Lung (tissue), 12 donors: Measurements from ENCODE around the gene CSMD2. TPM values are rescaled to one million over a fixed set of nuclear protein-coding genes. Genes with fewer than 3 reads are reported as not detected.

Source experiments
- ATAC-seq: fragments of 200-7000 bp; cut with Tn5 transposase; one replicate; pipeline ENCODE4 v1.9.1; 2020; ENCODE audit warnings: moderate number of reproducible peaks; ENCODE audit not compliant: insufficient read depth, low FRiP score
- DNase-seq, 3 donors: peaks; one replicate each; pipeline ENCODE4 v3.0.0-alpha.2; 2013 to 2017
- H3K27ac ChIP-seq, 2 donors: one replicate each; pipeline ENCODE4 v1.5.1; 2013; ENCODE audit warnings: mild to moderate bottlenecking in 2 of 2, moderate library complexity in 2 of 2, control low read depth in 1 of 2, inconsistent platforms in 1 of 2, low read depth in 1 of 2, low read length in 1 of 2
- H3K27me3 ChIP-seq, 3 donors: one replicate each; pipeline ENCODE4 v1.5.1; 2013; ENCODE audit warnings: low read length in 2 of 3; ENCODE audit not compliant: control insufficient read depth in 3 of 3, insufficient read depth in 3 of 3
- H3K36me3 ChIP-seq, 4 donors: one replicate each; pipeline ENCODE4 v1.5.1; 2013; ENCODE audit warnings: low read length in 4 of 4, mild to moderate bottlenecking in 1 of 4, moderate library complexity in 1 of 4; ENCODE audit not compliant: control insufficient read depth in 4 of 4, insufficient read depth in 4 of 4
- H3K4me1 ChIP-seq, 5 donors: one replicate each; pipeline ENCODE4 v1.5.1; 2013; ENCODE audit warnings: low read length in 5 of 5, mild to moderate bottlenecking in 2 of 5, moderate library complexity in 1 of 5; ENCODE audit not compliant: control insufficient read depth in 5 of 5, insufficient read depth in 5 of 5
- H3K4me3 ChIP-seq: one replicate; pipeline ENCODE4 v1.5.1; 2013; ENCODE audit warnings: mild to moderate bottlenecking, control low read depth, moderate library complexity
- H3K9ac ChIP-seq, 2 donors: one replicate each; pipeline ENCODE4 v1.5.1; 2013; ENCODE audit warnings: low read length in 2 of 2, control low read depth in 1 of 2; ENCODE audit not compliant: insufficient read depth in 1 of 2
- H3K9me3 ChIP-seq, 4 donors: one replicate each; pipeline ENCODE4 v1.5.1; 2013; ENCODE audit warnings: low read length in 3 of 4, mild to moderate bottlenecking in 1 of 4, moderate library complexity in 1 of 4; ENCODE audit not compliant: control insufficient read depth in 4 of 4, insufficient read depth in 3 of 4
- CTCF ChIP-seq: IDR thresholded peaks from 2 replicates; pipeline ENCODE4 v1.5.1; 2012; ENCODE audit warnings: mild to moderate bottlenecking; ENCODE audit errors: control extremely low read depth, extremely low read depth
- WGBS, 2 donors: extraction: QIAGEN DNeasy Blood & Tissue Kit; methylation state at CpG; one replicate each; pipeline ENCODE4 v1.1.7; 2013; 5-methylcytosine and 5-hydroxymethylcytosine counted together
- polyA plus RNA-seq, 2 donors: library from polyadenylated mRNA; stranded (reverse); fragments of 200-250 nt; gene quantifications; one replicate each; pipeline ENCODE4 v1.2.1, GENCODE V29; 2013
- total RNA-seq, 2 donors: library from RNA; depleted of rRNA in 1 of 2; stranded (reverse); fragments of >200 nt in 1 of 2; gene quantifications; one replicate each; pipeline ENCODE4 v1.2.1, GENCODE V29; 2014 to 2021
- donor health status: control.
- donor health status: control.
- donor health status: Bipolar disorder and iron deficiency.
- donor health status: healthy.
- donor health status: DM: yes; HTN: yes; CAD: no.

CSMD2 gene
- total and polyA plus RNA-seq, 4 donors, result 0.11 to 1.2 (median 0.39) TPM

- Histone ChIP-seq H3K27me3 (no peaks in the 10 kb centered on the region), H3K9ac (no peak overlapping the region), H3K4me3 (no peak overlapping the region), H3K9me3 (no peaks in the 10 kb centered on the region), H3K27ac (no peak overlapping the region), H3K4me1 (peaks cover 0 to 23% (median 7%) of the 10 kb centered on the region in 5 donors), H3K36me3 (no peaks in the 10 kb centered on the region)
- TF ChIP-seq CTCF, result no peak
- DNase-seq (no peak), ATAC-seq (no peak)
- WGBS, 2 donors, result 88 to 97% methylated on average over 4 of the region's 4 CpGs
Measured at GRCh38 chr1:33468011-33468410, 697.0 kb downstream of the CSMD2 start.

- H3K9ac ChIP-seq, result no peak overlapping the region
- no peak overlapping the region for H3K4me3 ChIP-seq
- 66 to 72% methylated on average over 6 of the region's 6 CpGs for WGBS, 2 donors
- DNase-seq, result peak; percentile 73 to 84 (median 77)
- peak overlapping the region in 1 of 2 donors; percentile 4 for H3K27ac ChIP-seq
- TF ChIP-seq CTCF, result no peak
- no peaks in the 10 kb centered on the region for H3K27me3 ChIP-seq
- no peaks in the 10 kb centered on the region for H3K36me3 ChIP-seq
- peaks cover 0 to 1% (median 0%) of the 10 kb centered on the region in 4 donors for H3K9me3 ChIP-seq
- H3K4me1 ChIP-seq, result peaks cover 0 to 14% (median 4%) of the 10 kb centered on the region in 5 donors
- ATAC-seq, result no peak
Measured at GRCh38 chr1:33466159-33466558, 698.9 kb downstream of the CSMD2 start.

GRCh38 chr1:33465316-33465715 is 699.7 kb downstream of the CSMD2 start:
- ATAC-seq (no peak), DNase-seq (no peak)
- whole genome bisulfite sequencing, 2 donors, result 80 to 82% methylated on average over 2 of the region's 2 CpGs
- H3K9ac ChIP-seq, result no peak overlapping the region
- H3K27me3 ChIP-seq, result no peaks in the 10 kb centered on the region
- H3K9me3 ChIP-seq, result peaks cover 0 to 1% (median 0%) of the 10 kb centered on the region in 4 donors
- no peak for TF ChIP-seq CTCF
- H3K36me3 ChIP-seq, result no peaks in the 10 kb centered on the region
- H3K27ac ChIP-seq, result no peak overlapping the region
- peaks cover 0 to 13% (median 4%) of the 10 kb centered on the region in 5 donors for H3K4me1 ChIP-seq
- H3K4me3 ChIP-seq, result no peak overlapping the region

- Histone ChIP-seq H3K9me3 (peaks cover 0 to 1% (median 0%) of the 10 kb centered on the region in 4 donors), H3K9ac (no peak overlapping the region), H3K27me3 (no peaks in the 10 kb centered on the region), H3K27ac (no peak overlapping the region), H3K4me3 (no peak overlapping the region), H3K36me3 (no peaks in the 10 kb centered on the region), H3K4me1 (peaks cover 0 to 10% (median 6%) of the 10 kb centered on the region in 5 donors)
- no peak for TF ChIP-seq CTCF
- WGBS, 2 donors, result 92 to 96% methylated on average over 3 of the region's 3 CpGs
- DNase-seq (no peak), ATAC-seq (no peak)
Measured at GRCh38 chr1:33464552-33464951, 700.5 kb downstream of the CSMD2 start.
